MM.1S (cell line): ENCODE results near the gene SIGLEC11.

Source experiments
- CTCF ChIP-seq: fragments of 300-600 bp; sonication (generic); IDR thresholded peaks from 2 replicates; pipeline ENCODE4 v1.5.1; 2016; ENCODE audit warnings: antibody characterized with exemption, low read length, mixed read lengths
- EZH2 ChIP-seq: fragments of 300-600 bp; sonication (generic); optimal IDR thresholded peaks from 2 replicates; pipeline ENCODE3; 2017; ENCODE audit warnings: low read depth, mild to moderate bottlenecking, antibody characterized with exemption, low read length, mixed read lengths

- no peak for TF ChIP-seq CTCF
- TF ChIP-seq EZH2, result no peak
These were observed 47.8 kb downstream of the SIGLEC11 start for GRCh38 chr19:49912965-49913685.
